Left lung (tissue), 10 donors: Measurements from ENCODE around the gene NMT1. TPM values are rescaled to one million over a fixed set of nuclear protein-coding genes. Genes with fewer than 3 reads are reported as not detected.

Source experiments
- ATAC-seq: fragments of 200-7000 bp; cut with Tn5 transposase; one replicate; pipeline ENCODE4 v1.9.1; 2020; ENCODE audit warnings: moderate library complexity
- DNase-seq, 4 donors: peaks; one replicate each; pipeline ENCODE4 v3.0.0-alpha.2; 2013 to 2020
- H3K27ac ChIP-seq, 2 donors: fragments of 200-600 bp; sonication (generic) in 1 of 2; one replicate each; pipeline versions ENCODE4 v1.5.0 to v1.8.0; 2020 to 2021
- H3K27me3 ChIP-seq, 2 donors: fragments of 200-600 bp; sonication (generic) in 1 of 2; one replicate each; pipeline versions ENCODE4 v1.5.0 to v1.8.0; 2020 to 2021
- H3K36me3 ChIP-seq, 2 donors: fragments of 200-600 bp; sonication (generic) in 1 of 2; one replicate each; pipeline versions ENCODE4 v1.5.0 to v1.8.0; 2020 to 2021
- H3K4me1 ChIP-seq, 2 donors: fragments of 200-600 bp; one replicate each; pipeline ENCODE4 v1.8.0; 2021
- H3K4me3 ChIP-seq, 2 donors: fragments of 200-600 bp; sonication (generic) in 1 of 2; one replicate each; pipeline versions ENCODE4 v1.5.0 to v1.8.0; 2020 to 2021; ENCODE audit warnings: mild to moderate bottlenecking in 1 of 2
- H3K9me3 ChIP-seq, 2 donors: fragments of 200-600 bp; sonication (generic) in 1 of 2; one replicate each; pipeline versions ENCODE4 v1.5.0 to v1.8.0; 2020 to 2021
- intact Hi-C, 2 donors: fragments of 100-400 bp; cut with DNase I; formaldehyde crosslinking; loops; one replicate each; pipeline versions ENCODE4 v1.11.2 to v1.14.2; 2022
- polyA plus RNA-seq, 6 donors: library from polyadenylated mRNA; unstranded; fragments of 120-200 nt; gene quantifications; one replicate each; pipeline ENCODE4 v1.2.1, GENCODE V29; 2013; ENCODE audit not compliant: insufficient read length in 6 of 6
- total RNA-seq, 2 donors: library from RNA; stranded (reverse); fragmentation: NEBNext Ultra II Directional; extraction: Animal tissue kit (Norgen Biotek cat#: 25700); gene quantifications; one replicate each; pipeline ENCODE4 v1.2.1, GENCODE V29; 2021
- TF ChIP-seq, protein P1 (sequence below), 2 donors: fragments of 200-600 bp; sonication (generic) in 1 of 2; IDR thresholded peaks; one replicate each; pipeline versions ENCODE4 v1.5.0 to v1.8.0; 2021; ENCODE audit warnings: antibody characterized with exemption in 2 of 2
- donor health status: DM: no; HTN: yes; CAD: no.
- donor health status: DM: no; HTN: no; CAD: no.

Gene NMT1
- total and polyA plus RNA-seq, 8 donors = 59.8 to 129 (median 69.9) TPM

DNA sequence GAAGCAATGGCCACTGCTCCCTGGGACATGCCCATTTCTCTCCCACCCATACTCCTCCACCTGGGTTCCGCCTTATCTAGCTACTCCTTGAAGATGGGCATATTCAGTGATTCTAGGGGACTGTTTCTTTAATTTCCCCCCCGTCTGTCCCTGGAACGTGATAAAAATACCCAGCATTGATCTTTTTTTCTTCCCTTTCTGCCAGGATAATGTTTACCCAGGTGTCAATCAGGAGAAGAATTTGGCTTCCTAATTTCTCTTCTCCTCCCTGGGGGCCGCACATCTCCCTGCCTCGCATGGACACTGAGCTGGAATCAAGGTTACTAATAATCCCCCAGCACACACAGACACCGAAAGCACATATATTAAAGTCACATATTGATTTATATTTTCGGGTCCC, 44.9 kb upstream of the NMT1 start:
- intact Hi-C loops = loop anchor here (10.0 kb wide), 2 partner anchors 101 to 241 kb away; partner anchors contain the start of gene GFAP (in 1 of the 2)
- Histone ChIP-seq H3K4me1 (peaks cover 3 to 20% of the 10 kb centered on the region in 2 donors), H3K9me3 (no peaks in the 10 kb centered on the region), H3K36me3 (no peaks in the 10 kb centered on the region), H3K27ac (no peak overlapping the region), H3K27me3 (peaks cover 0 to 48% of the 10 kb centered on the region in 2 donors), H3K4me3 (no peak overlapping the region)
- ATAC-seq (no peak), DNase-seq (no peak)
- TF ChIP-seq, protein P1, sequence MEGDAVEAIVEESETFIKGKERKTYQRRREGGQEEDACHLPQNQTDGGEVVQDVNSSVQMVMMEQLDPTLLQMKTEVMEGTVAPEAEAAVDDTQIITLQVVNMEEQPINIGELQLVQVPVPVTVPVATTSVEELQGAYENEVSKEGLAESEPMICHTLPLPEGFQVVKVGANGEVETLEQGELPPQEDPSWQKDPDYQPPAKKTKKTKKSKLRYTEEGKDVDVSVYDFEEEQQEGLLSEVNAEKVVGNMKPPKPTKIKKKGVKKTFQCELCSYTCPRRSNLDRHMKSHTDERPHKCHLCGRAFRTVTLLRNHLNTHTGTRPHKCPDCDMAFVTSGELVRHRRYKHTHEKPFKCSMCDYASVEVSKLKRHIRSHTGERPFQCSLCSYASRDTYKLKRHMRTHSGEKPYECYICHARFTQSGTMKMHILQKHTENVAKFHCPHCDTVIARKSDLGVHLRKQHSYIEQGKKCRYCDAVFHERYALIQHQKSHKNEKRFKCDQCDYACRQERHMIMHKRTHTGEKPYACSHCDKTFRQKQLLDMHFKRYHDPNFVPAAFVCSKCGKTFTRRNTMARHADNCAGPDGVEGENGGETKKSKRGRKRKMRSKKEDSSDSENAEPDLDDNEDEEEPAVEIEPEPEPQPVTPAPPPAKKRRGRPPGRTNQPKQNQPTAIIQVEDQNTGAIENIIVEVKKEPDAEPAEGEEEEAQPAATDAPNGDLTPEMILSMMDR (IDR thresholded peaks at IDR 0.05) = no peak

DNA sequence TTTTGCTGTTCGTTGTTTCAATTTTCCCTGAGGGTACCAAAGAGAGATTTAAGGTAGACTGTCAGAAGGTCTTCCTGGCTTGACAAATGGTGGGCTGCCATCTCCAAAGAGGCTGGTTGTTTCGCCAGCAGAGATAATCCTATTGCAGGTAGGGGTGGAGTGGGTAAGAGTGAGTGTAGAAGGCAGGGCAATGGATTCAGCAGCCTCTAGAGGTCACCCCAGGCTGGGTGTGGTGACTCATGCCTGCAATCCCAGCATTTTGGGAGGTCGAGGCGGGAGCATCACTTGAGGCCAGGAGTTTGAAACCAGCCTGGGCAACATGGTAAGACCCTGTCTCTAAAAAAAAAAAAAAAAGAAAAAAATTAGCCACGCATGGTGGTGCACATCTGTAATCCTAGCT, 44.3 kb upstream of the NMT1 start:
- ATAC-seq (no peak), DNase-seq (no peak)
- Histone ChIP-seq H3K36me3 (no peaks in the 10 kb centered on the region), H3K4me1 (peaks cover 9 to 26% of the 10 kb centered on the region in 2 donors), H3K4me3 (no peak overlapping the region), H3K27ac (no peak overlapping the region), H3K27me3 (peaks cover 0 to 54% of the 10 kb centered on the region in 2 donors), H3K9me3 (no peaks in the 10 kb centered on the region)
- intact Hi-C loops = loop anchor here (10.0 kb wide), 2 partner anchors 102 to 242 kb away; partner anchors contain the start of gene GFAP (in 1 of the 2)
- TF ChIP-seq, protein P1 (IDR thresholded peaks at IDR 0.05) = no peak

DNA sequence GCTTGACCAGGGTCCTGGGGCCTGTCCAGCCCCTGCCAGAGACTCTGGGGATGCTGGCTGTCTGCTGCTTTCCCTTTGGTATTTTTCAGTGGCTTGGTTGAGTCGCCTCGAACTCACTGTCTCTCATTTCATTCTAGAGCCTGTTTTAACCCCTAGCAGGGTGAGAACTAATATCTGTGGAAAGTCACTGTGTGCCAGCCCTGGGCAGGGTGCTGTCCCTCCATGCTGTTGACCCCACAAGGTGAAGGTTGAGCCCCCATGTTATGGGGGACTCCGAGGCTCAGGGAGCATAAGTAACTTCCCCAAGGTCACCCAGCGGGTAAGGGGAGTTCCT, 42.6 kb upstream of the NMT1 start:
- intact Hi-C loops = loop anchor here (10.0 kb wide), 2 partner anchors 104 to 244 kb away; partner anchors contain the start of gene GFAP (in 1 of the 2)
- peaks cover 0 to 55% of the 10 kb centered on the region in 2 donors for H3K27me3 ChIP-seq
- no peaks in the 10 kb centered on the region for H3K9me3 ChIP-seq
- ATAC-seq (no peak), DNase-seq (no peak)
- TF ChIP-seq, protein P1 (IDR thresholded peaks at IDR 0.05) = no peak
- peak overlapping the region; percentile 31 to 41 for H3K4me3 ChIP-seq
- H3K4me1 ChIP-seq = peaks cover 14 to 32% of the 10 kb centered on the region in 2 donors
- no peaks in the 10 kb centered on the region for H3K36me3 ChIP-seq
- H3K27ac ChIP-seq = no peak overlapping the region

- Histone ChIP-seq H3K27ac (no peak overlapping the region), H3K36me3 (peaks cover 0 to 4% of the 10 kb centered on the region in 2 donors), H3K4me3 (peak overlapping the region; percentile 31 to 41), H3K27me3 (peaks cover 0 to 55% of the 10 kb centered on the region in 2 donors), H3K9me3 (no peaks in the 10 kb centered on the region), H3K4me1 (peaks cover 14 to 32% of the 10 kb centered on the region in 2 donors)
- TF ChIP-seq, protein P1 (IDR thresholded peaks at IDR 0.05) = peak; percentile 25 to 31
- peak in 3 of 4 donors; percentile 38 to 87 (median 61) for DNase-seq
- intact Hi-C loops = loop anchor here (10.0 kb wide), 2 partner anchors 104 to 244 kb away; partner anchors contain the start of gene GFAP (in 1 of the 2)
- peak; percentile 74 for ATAC-seq
Measured at GRCh38 chr17:45018848-45019711, 42.0 kb upstream of the NMT1 start.
